ENCODE results near the gene LSM5. TPM values are rescaled to one million over a fixed set of nuclear protein-coding genes. Genes with fewer than 3 reads are reported as not detected.

Gene LSM5
- total RNA-seq, 1 experiment from 2014 or later, result 100.0 TPM

- ChIA-PET CTCF (interaction anchor here (0.6 to 3.4 kb wide), 8 partner anchors 10 to 736 kb away, joined by 3 to 32 read pairs (median 3); partner anchors contain the start of gene LSM5), POLR2A (no interaction called here)
- Histone ChIP-seq H3K4me1 (peaks cover 5% of the 10 kb centered on the region; the same call in 1 of the 2 replicates), H3K36me3 (ENCODE audit: control insufficient read depth, insufficient read depth, low read length) (no peaks in the 10 kb centered on the region), H3K9me3 (no peaks in the 10 kb centered on the region), H3K4me3 (ENCODE audit: low read depth, low read length) (no peak overlapping the region), H3K27me3 (replicated peaks; ENCODE audit: control insufficient read depth, insufficient read depth, low read length) (no peaks in the 10 kb centered on the region)
- H3K4me3 Mint-ChIP-seq (ENCODE audit: unreplicated experiment), result no peak overlapping the region
- H3K36me3 Mint-ChIP-seq (ENCODE audit: insufficient read depth, unreplicated experiment), result no peaks in the 10 kb centered on the region
- intact Hi-C loops (cut with micrococcal nuclease; ENCODE audit: unreplicated experiment), result loop anchor here (1.0 to 10.0 kb wide), 4 partner anchors 87 to 735 kb away; no protein-coding TSS in a partner anchor
- no TSS peak for BruUV-seq (replicated peaks)
- peaks cover 3% of the 10 kb centered on the region for H3K4me1 Mint-ChIP-seq (ENCODE audit: low read depth, unreplicated experiment)
- no peaks in the 10 kb centered on the region for H3K27me3 Mint-ChIP-seq (ENCODE audit: insufficient read depth, unreplicated experiment)
- no peak overlapping the region for H3K27ac Mint-ChIP-seq (ENCODE audit: unreplicated experiment)
- peak in 1 of 2 experiments; percentile 54 for DNase-seq
- TF ChIP-seq CTCF (IDR thresholded peaks at IDR 0.05; ENCODE audit: insufficient read depth in 1 of 2, low read depth in 1 of 2, low read length in 1 of 2, severe bottlenecking in 1 of 2, unreplicated experiment in 1 of 2), result peak; percentile 86 to 95
- no peaks in the 10 kb centered on the region for H3K9me3 Mint-ChIP-seq (ENCODE audit: unreplicated experiment)
These were observed 10.5 kb downstream of the LSM5 start for GRCh38 chr7:32479574-32480200.

GRCh38 chr7:32477649-32477980 lies 12.6 kb downstream of the LSM5 start:
- Histone ChIP-seq H3K9me3 (no peaks in the 10 kb centered on the region), H3K4me1 (peaks cover 5% of the 10 kb centered on the region; the same call in 1 of the 2 replicates), H3K36me3 (ENCODE audit: control insufficient read depth, insufficient read depth, low read length) (no peaks in the 10 kb centered on the region), H3K27me3 (replicated peaks; ENCODE audit: control insufficient read depth, insufficient read depth, low read length) (no peaks in the 10 kb centered on the region), H3K4me3 (ENCODE audit: low read depth, low read length) (no peak overlapping the region)
- no peak overlapping the region for H3K27ac Mint-ChIP-seq (ENCODE audit: unreplicated experiment)
- CTCF ChIA-PET, result interaction anchor here (3.4 kb wide), 1 partner anchor 267 kb away, joined by 32 read pairs; no protein-coding TSS in a partner anchor
- H3K9me3 Mint-ChIP-seq (ENCODE audit: unreplicated experiment), result no peaks in the 10 kb centered on the region
- intact Hi-C loops (cut with micrococcal nuclease; ENCODE audit: unreplicated experiment), result loop anchor here (5.0 to 10.0 kb wide), 3 partner anchors 85 to 733 kb away; no protein-coding TSS in a partner anchor
- H3K27me3 Mint-ChIP-seq (ENCODE audit: insufficient read depth, unreplicated experiment), result no peaks in the 10 kb centered on the region
- H3K36me3 Mint-ChIP-seq (ENCODE audit: insufficient read depth, unreplicated experiment), result no peaks in the 10 kb centered on the region
- no TSS peak for BruUV-seq (replicated peaks)
- H3K4me1 Mint-ChIP-seq (ENCODE audit: low read depth, unreplicated experiment), result peaks cover 7% of the 10 kb centered on the region
- no peak overlapping the region for H3K4me3 Mint-ChIP-seq (ENCODE audit: unreplicated experiment)
- POLR2A ChIA-PET, result no interaction called here
- DNase-seq, result no peak
- no peak for TF ChIP-seq CTCF (IDR thresholded peaks at IDR 0.05; ENCODE audit: insufficient read depth in 1 of 2, low read depth in 1 of 2, low read length in 1 of 2, severe bottlenecking in 1 of 2, unreplicated experiment in 1 of 2)

GRCh38 chr7:32476816-32477648 lies 13.1 kb downstream of the LSM5 start:
- H3K36me3 ChIP-seq (ENCODE audit: control insufficient read depth, insufficient read depth, low read length), result no peaks in the 10 kb centered on the region
- no peak overlapping the region for H3K4me3 ChIP-seq (ENCODE audit: low read depth, low read length)
- Mint-ChIP-seq H3K9me3 (ENCODE audit: unreplicated experiment) (no peaks in the 10 kb centered on the region), H3K36me3 (ENCODE audit: insufficient read depth, unreplicated experiment) (no peaks in the 10 kb centered on the region), H3K4me1 (ENCODE audit: low read depth, unreplicated experiment) (peaks cover 7% of the 10 kb centered on the region), H3K27ac (ENCODE audit: unreplicated experiment) (no peak overlapping the region), H3K27me3 (ENCODE audit: insufficient read depth, unreplicated experiment) (no peaks in the 10 kb centered on the region), H3K4me3 (ENCODE audit: unreplicated experiment) (no peak overlapping the region)
- H3K27me3 ChIP-seq (replicated peaks; ENCODE audit: control insufficient read depth, insufficient read depth, low read length), result no peaks in the 10 kb centered on the region
- no peak for DNase-seq
- ChIA-PET CTCF (interaction anchor here (0.5 to 3.4 kb wide), 2 partner anchors 100 to 266 kb away, joined by 3 to 32 read pairs; no protein-coding TSS in a partner anchor), POLR2A (no interaction called here)
- intact Hi-C loops (cut with micrococcal nuclease; ENCODE audit: unreplicated experiment), result loop anchor here (5.0 to 10.0 kb wide), 3 partner anchors 85 to 732 kb away; no protein-coding TSS in a partner anchor
- no peak for TF ChIP-seq CTCF (IDR thresholded peaks at IDR 0.05; ENCODE audit: insufficient read depth in 1 of 2, low read depth in 1 of 2, low read length in 1 of 2, severe bottlenecking in 1 of 2, unreplicated experiment in 1 of 2)
- no peaks in the 10 kb centered on the region for H3K9me3 ChIP-seq
- BruUV-seq (replicated peaks), result no TSS peak
- peaks cover 5% of the 10 kb centered on the region; the same call in 1 of the 2 replicates for H3K4me1 ChIP-seq
